GM23248 (cell line): Measurements from ENCODE around the gene PRR19. TPM values are rescaled to one million over a fixed set of nuclear protein-coding genes. Genes with fewer than 3 reads are reported as not detected.
A peak's percentile ranks its signal among the peaks of the same experiment; 100 is the strongest.

ENCODE experiments used
- DNase-seq: peaks from one replicate; pipeline ENCODE4 v3.0.0-alpha.2; 2015
- H2AFZ ChIP-seq: fragments of 200-600 bp; sonication (generic); 2 replicates; pipeline ENCODE4 v1.6.1; 2016; ENCODE audit warnings: antibody characterized with exemption
- H3F3A ChIP-seq: fragments of 200-600 bp; sonication (generic); 2 replicates; pipeline ENCODE4 v1.6.1; 2016; ENCODE audit warnings: mild to moderate bottlenecking, antibody characterized with exemption, mixed run types; ENCODE audit not compliant: insufficient read depth
- H3K27ac ChIP-seq: fragments of 200-600 bp; sonication (generic); 2 replicates; pipeline ENCODE4 v1.5.1; 2016; ENCODE audit warnings: mild to moderate bottlenecking
- H3K27me3 ChIP-seq: fragments of 200-600 bp; sonication (generic); replicated peaks from 2 replicates; pipeline ENCODE4 v1.6.1; 2016; ENCODE audit warnings: mild to moderate bottlenecking; ENCODE audit not compliant: insufficient read depth
- H3K36me3 ChIP-seq: fragments of 200-600 bp; sonication (generic); 2 replicates; pipeline ENCODE4 v1.6.1; 2016; ENCODE audit warnings: low read depth, mild to moderate bottlenecking
- H3K4me1 ChIP-seq: fragments of 200-600 bp; sonication (generic); 2 replicates; pipeline ENCODE4 v1.6.1; 2016; ENCODE audit warnings: mild to moderate bottlenecking; ENCODE audit not compliant: insufficient read depth
- H3K4me2 ChIP-seq: fragments of 200-600 bp; sonication (generic); one replicate; pipeline ENCODE4 v1.6.1; 2016; ENCODE audit warnings: mild to moderate bottlenecking; ENCODE audit not compliant: unreplicated experiment
- H3K4me3 ChIP-seq: fragments of 200-600 bp; sonication (generic); 2 replicates; pipeline ENCODE4 v1.5.1; 2016; ENCODE audit warnings: mild to moderate bottlenecking
- H3K79me2 ChIP-seq: fragments of 200-600 bp; sonication (generic); 2 replicates; pipeline ENCODE4 v1.6.1; 2016; ENCODE audit warnings: mild to moderate bottlenecking; ENCODE audit not compliant: insufficient read depth
- H3K9ac ChIP-seq: fragments of 200-600 bp; sonication (generic); 2 replicates; pipeline ENCODE4 v1.6.1; 2016; ENCODE audit warnings: mild to moderate bottlenecking
- H3K9me2 ChIP-seq: fragments of 200-600 bp; sonication (generic); 2 replicates; pipeline ENCODE4 v1.6.1; 2016; ENCODE audit warnings: mixed run types, mild to moderate bottlenecking, moderate library complexity; ENCODE audit not compliant: insufficient read depth
- H3K9me3 ChIP-seq: fragments of 200-600 bp; sonication (generic); one replicate; pipeline ENCODE4 v1.6.1; 2017; ENCODE audit warnings: low read depth
- H4K20me1 ChIP-seq: fragments of 200-600 bp; sonication (generic); 2 replicates; pipeline ENCODE4 v1.6.0; 2016; ENCODE audit not compliant: insufficient read depth
- EZH2 ChIP-seq: fragments of 200-600 bp; sonication (generic); IDR thresholded peaks from 2 replicates; pipeline ENCODE4 v1.6.1; 2018; ENCODE audit warnings: antibody characterized with exemption, mild to moderate bottlenecking; ENCODE audit not compliant: insufficient read depth, poor library complexity, severe bottlenecking
- EZH2phosphoT487 ChIP-seq: fragments of 200-600 bp; sonication (generic); IDR thresholded peaks from 2 replicates; pipeline ENCODE4 v1.6.1; 2018; ENCODE audit warnings: antibody characterized with exemption, moderate library complexity, mild to moderate bottlenecking, low read depth; ENCODE audit not compliant: insufficient read depth
- WGBS, 2 experiments: methylation state at CpG; one replicate each; pipeline ENCODE4 v1.1.6; 2015 to 2017; ENCODE audit warnings: low lambda C conversion rate in 2 of 2, low coverage in 1 of 2; ENCODE audit errors: missing lambda C conversion rate in 2 of 2; 5-methylcytosine and 5-hydroxymethylcytosine counted together
- in situ Hi-C: fragments of 300-500 bp; cut with MboI; formaldehyde crosslinking; loops from 2 replicates; pipeline ENCODE4 v1.15.0; 2020
- polyA plus RNA-seq: library from polyadenylated mRNA; unstranded; fragments of >200 nt; fragmentation: Nextera tagmentation; extraction: Ambion mirVana; gene quantifications from 2 replicates; pipeline ENCODE4 v1.2.1, GENCODE V29; 2016
- total RNA-seq: library from RNA; depleted of rRNA; stranded (reverse); fragments of >200 nt; shearing (Covaris generic); gene quantifications from 2 replicates; pipeline ENCODE4 v1.2.3, GENCODE V29; 2014

PRR19 gene
- total and polyA plus RNA-seq, 2 experiments from 2014 or later: 1.1 TPM

DNA sequence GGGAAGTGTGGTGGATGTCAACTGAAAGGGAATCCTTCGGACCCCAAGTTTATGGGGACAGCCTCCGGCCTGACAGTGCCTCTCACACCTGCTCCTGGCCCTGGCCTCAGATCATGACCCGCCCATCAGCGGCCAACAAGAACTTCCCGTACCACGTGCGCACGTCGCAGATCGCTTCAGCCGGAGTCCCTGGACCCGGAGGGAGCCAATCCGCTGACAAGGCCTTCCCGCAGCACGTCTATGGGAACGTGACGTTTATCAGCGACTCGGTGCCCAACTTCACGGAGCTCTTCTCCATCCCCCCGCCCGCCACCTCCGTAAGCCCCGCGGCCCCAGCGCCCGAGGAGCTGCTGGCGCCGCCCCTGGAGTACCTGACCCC is 21.5 kb downstream of the PRR19 start:
- no peak for DNase-seq
- TF ChIP-seq EZH2 (no peak), EZH2phosphoT487 (no peak)
- Histone ChIP-seq H3K4me2 (no peak overlapping the region), H3K9me2 (no peaks in the 10 kb centered on the region), H3K9me3 (no peaks in the 10 kb centered on the region), H3K27me3 (peaks cover 18% of the 10 kb centered on the region), H3K27ac (no peak overlapping the region), H4K20me1 (no peaks in the 10 kb centered on the region), H3F3A (no peaks in the 10 kb centered on the region), H3K79me2 (peaks cover 28% of the 10 kb centered on the region), H3K9ac (no peak overlapping the region), H3K36me3 (no peaks in the 10 kb centered on the region), H2AFZ (no peak overlapping the region), H3K4me3 (no peak overlapping the region), H3K4me1 (peaks cover 5% of the 10 kb centered on the region; the same call in 1 of the 2 replicates)
- WGBS, 2 experiments: 25 to 39% methylated on average over 16 to 29 of the region's 29 CpGs
- in situ Hi-C loops: no loop called here

GRCh38 chr19:42323852-42324654 is 22.1 kb downstream of the PRR19 start:
- H3K27me3 ChIP-seq: peaks cover 18% of the 10 kb centered on the region
- no peak for TF ChIP-seq EZH2phosphoT487
- peak; percentile 29 for TF ChIP-seq EZH2
- H3F3A ChIP-seq: no peaks in the 10 kb centered on the region
- no peaks in the 10 kb centered on the region for H3K9me3 ChIP-seq
- H3K9ac ChIP-seq: no peak overlapping the region
- H4K20me1 ChIP-seq: no peaks in the 10 kb centered on the region
- no peak overlapping the region for H3K4me2 ChIP-seq
- WGBS, 2 experiments: 5 to 6% methylated on average over 42 to 74 of the region's 92 CpGs
- H3K4me1 ChIP-seq: peaks cover 5% of the 10 kb centered on the region; the same call in 1 of the 2 replicates
- in situ Hi-C loops: no loop called here
- H3K4me3 ChIP-seq: no peak overlapping the region
- peaks cover 30% of the 10 kb centered on the region for H3K79me2 ChIP-seq
- DNase-seq: peak; percentile 54
- H3K9me2 ChIP-seq: no peaks in the 10 kb centered on the region
- H3K36me3 ChIP-seq: no peaks in the 10 kb centered on the region
- no peak overlapping the region for H2AFZ ChIP-seq
- no peak overlapping the region for H3K27ac ChIP-seq

GRCh38 chr19:42324655-42325307 is 22.8 kb downstream of the PRR19 start:
- in situ Hi-C loops: no loop called here
- peak overlapping the region; percentile 59 for H2AFZ ChIP-seq
- WGBS, 2 experiments: 2% methylated on average over 23 to 38 of the region's 38 CpGs

GRCh38 chr19:42325308-42325895 is 23.5 kb downstream of the PRR19 start, which contains the start of gene MEGF8:
Gene MEGF8, plus strand, starts transcription at chr19:42325635. Its CDS starts 609 bp downstream, at chr19:42326244.
- Histone ChIP-seq H3K27me3 (peaks cover 18% of the 10 kb centered on the region), H3K9ac (peak within 1 kb of the TSS; percentile 77), H3F3A (no peaks in the 10 kb centered on the region), H3K79me2 (peaks cover 30% of the 10 kb centered on the region), H3K27ac (no peak within 1 kb of the TSS), H3K4me1 (peaks cover 5% of the 10 kb centered on the region; the same call in 1 of the 2 replicates), H4K20me1 (no peaks in the 10 kb centered on the region), H3K4me3 (peak within 1 kb of the TSS; percentile 76), H3K36me3 (no peaks in the 10 kb centered on the region), H3K4me2 (peak within 1 kb of the TSS; percentile 82), H2AFZ (peak within 1 kb of the TSS; percentile 83), H3K9me2 (no peaks in the 10 kb centered on the region), H3K9me3 (no peaks in the 10 kb centered on the region)
- peak; percentile 99 for DNase-seq
- in situ Hi-C loops: no loop called here
- TF ChIP-seq EZH2phosphoT487 (no peak), EZH2 (no peak)
- 2% methylated on average over 29 to 45 of the region's 45 CpGs for WGBS, 2 experiments

More at GRCh38 chr19:42324655-42325307, 22.8 kb downstream of the PRR19 start:
- Histone ChIP-seq H4K20me1 (no peaks in the 10 kb centered on the region), H3K9me3 (no peaks in the 10 kb centered on the region), H3F3A (no peaks in the 10 kb centered on the region), H3K36me3 (no peaks in the 10 kb centered on the region), H3K9ac (no peak overlapping the region), H3K4me3 (peak overlapping the region; percentile 32), H3K27ac (no peak overlapping the region), H3K79me2 (peaks cover 30% of the 10 kb centered on the region), H3K27me3 (peaks cover 18% of the 10 kb centered on the region), H3K4me1 (peaks cover 5% of the 10 kb centered on the region; the same call in 1 of the 2 replicates), H3K9me2 (no peaks in the 10 kb centered on the region), H3K4me2 (peak overlapping the region; percentile 32)
- 0 out of 2 replicates have a peak, but pooled peaks have one; percentile 60 for TF ChIP-seq EZH2phosphoT487
- no peak for TF ChIP-seq EZH2
- DNase-seq: no peak
